ENCODE measurements around the gene SIGLECL1. TPM values are rescaled to one million over a fixed set of nuclear protein-coding genes. Genes with fewer than 3 reads are reported as not detected.

SIGLECL1 gene
- total and polyA plus RNA-seq, 8 donors, result not detected

DNA sequence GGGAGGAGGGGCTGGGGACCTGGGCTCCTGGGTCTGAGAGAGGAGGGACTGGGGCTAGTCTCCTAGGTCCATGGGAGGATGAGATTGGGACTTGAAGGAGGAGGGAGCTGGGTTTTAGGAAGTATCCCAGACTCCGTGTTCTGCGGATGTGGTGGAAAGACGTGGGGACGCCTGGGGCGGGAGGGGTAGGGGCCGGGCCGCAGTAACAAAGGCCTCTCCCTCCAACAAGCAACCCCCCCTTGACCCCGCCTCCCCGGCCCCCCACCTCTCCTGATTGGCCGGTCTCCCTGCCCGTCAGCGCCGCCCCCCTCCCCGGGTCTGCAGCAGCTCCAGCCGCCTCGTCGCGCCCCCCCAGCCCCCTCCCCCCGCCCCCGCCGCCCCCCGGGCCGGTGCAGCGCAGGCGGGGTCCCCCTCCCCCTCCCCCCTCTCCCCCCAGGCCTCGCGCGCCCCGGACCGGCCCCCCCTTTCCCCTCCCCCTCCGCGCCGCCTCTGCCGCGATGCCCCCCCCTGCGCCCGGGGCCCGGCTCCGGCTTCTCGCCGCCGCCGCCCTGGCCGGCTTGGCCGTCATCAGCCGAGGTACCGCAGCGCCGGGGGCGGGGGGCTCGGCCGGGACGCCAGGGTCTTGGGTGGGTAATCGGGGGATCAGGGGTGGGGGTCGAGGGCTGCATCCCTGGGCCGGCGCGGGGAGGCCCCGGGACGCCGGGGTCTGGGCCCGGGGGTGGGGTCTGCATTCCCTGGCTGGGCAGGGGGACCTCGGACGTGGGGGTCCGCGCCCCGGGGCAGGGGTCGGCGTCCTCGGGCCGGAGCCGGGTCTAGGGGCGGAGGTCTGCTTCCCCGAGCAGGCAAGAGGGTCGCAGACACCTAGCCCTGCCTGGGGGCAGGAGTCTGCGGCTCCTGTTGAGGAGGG lies 60.7 kb downstream of the SIGLECL1 start, which contains the start of gene IGLON5:
Gene IGLON5, plus strand, starts transcription at position 294 of the 907 bp plus-strand sequence. Its CDS starts 204 bp downstream, at position 498.
- H3K27ac ChIP-seq, result no peak within 1 kb of the TSS
- peaks cover 0 to 19% of the 10 kb centered on the region in 2 donors for H3K9me3 ChIP-seq
- ATAC-seq, result no peak
- H3K4me3 ChIP-seq, result no peak within 1 kb of the TSS
- H3K27me3 ChIP-seq, result peaks cover 4 to 70% of the 10 kb centered on the region in 2 donors
- peak in 1 of 4 donors; percentile 59 for DNase-seq
- TF ChIP-seq, protein P1, sequence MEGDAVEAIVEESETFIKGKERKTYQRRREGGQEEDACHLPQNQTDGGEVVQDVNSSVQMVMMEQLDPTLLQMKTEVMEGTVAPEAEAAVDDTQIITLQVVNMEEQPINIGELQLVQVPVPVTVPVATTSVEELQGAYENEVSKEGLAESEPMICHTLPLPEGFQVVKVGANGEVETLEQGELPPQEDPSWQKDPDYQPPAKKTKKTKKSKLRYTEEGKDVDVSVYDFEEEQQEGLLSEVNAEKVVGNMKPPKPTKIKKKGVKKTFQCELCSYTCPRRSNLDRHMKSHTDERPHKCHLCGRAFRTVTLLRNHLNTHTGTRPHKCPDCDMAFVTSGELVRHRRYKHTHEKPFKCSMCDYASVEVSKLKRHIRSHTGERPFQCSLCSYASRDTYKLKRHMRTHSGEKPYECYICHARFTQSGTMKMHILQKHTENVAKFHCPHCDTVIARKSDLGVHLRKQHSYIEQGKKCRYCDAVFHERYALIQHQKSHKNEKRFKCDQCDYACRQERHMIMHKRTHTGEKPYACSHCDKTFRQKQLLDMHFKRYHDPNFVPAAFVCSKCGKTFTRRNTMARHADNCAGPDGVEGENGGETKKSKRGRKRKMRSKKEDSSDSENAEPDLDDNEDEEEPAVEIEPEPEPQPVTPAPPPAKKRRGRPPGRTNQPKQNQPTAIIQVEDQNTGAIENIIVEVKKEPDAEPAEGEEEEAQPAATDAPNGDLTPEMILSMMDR (IDR thresholded peaks at IDR 0.05), result no peak
- peaks cover 0 to 3% of the 10 kb centered on the region in 2 donors for H3K4me1 ChIP-seq
- intact Hi-C loops (cut with DNase I), result no loop called here
- H3K36me3 ChIP-seq, result no peaks in the 10 kb centered on the region

DNA sequence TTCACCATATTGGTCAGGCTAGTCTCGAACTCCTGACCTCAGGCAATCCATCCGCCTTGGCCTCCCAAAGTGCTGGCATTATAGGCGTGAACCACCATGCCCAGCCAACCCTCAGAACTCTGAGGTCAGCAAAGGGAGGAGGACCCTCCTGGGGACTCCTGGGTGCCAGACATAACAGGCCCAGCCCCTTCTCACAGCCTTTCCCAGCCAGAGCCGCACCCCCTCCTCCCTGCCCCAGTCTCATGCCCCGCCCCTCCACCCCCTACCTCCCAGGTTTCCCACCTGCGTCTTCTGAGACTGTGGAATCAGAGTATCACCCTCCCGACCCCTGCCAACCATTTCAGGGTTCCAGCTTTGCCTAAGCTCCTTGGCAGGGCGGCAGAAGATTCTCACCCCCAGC lies 65.8 kb downstream of the SIGLECL1 start:
- ATAC-seq (no peak), DNase-seq (no peak)
- no peak overlapping the region for H3K27ac ChIP-seq
- peaks cover 0 to 3% of the 10 kb centered on the region in 2 donors for H3K4me1 ChIP-seq
- no peaks in the 10 kb centered on the region for H3K9me3 ChIP-seq
- intact Hi-C loops (cut with DNase I), result no loop called here
- no peaks in the 10 kb centered on the region for H3K36me3 ChIP-seq
- TF ChIP-seq, protein P1 (IDR thresholded peaks at IDR 0.05), result no peak
- peaks cover 4 to 62% of the 10 kb centered on the region in 2 donors for H3K27me3 ChIP-seq
- H3K4me3 ChIP-seq, result no peak overlapping the region

DNA sequence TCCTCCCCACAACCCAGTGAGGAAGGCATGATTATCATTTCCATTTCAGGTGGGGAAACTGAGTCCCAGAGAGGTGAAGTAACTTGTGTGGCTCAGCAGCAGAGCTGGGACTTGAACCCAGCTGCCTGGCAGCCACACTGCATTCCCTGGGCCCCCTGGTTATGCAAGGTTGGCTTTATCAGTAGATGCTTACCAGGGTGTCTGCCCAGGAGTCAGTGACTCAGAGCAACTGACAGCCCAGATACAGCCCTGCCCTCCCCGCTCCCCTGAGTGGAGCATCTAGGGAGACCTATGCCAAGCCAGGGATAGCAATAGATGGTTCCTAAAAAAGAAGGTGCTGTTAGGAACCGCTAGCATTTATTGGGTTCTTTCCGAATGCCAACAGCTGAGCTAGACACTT lies 66.5 kb downstream of the SIGLECL1 start:
- H3K27ac ChIP-seq, result no peak overlapping the region
- H3K4me3 ChIP-seq, result no peak overlapping the region
- H3K9me3 ChIP-seq, result no peaks in the 10 kb centered on the region
- TF ChIP-seq, protein P1 (IDR thresholded peaks at IDR 0.05), result no peak
- intact Hi-C loops (cut with DNase I), result no loop called here
- H3K27me3 ChIP-seq, result peaks cover 0 to 56% of the 10 kb centered on the region in 2 donors
- H3K4me1 ChIP-seq, result peaks cover 0 to 3% of the 10 kb centered on the region in 2 donors
- DNase-seq (no peak), ATAC-seq (no peak)
- H3K36me3 ChIP-seq, result no peaks in the 10 kb centered on the region

DNA sequence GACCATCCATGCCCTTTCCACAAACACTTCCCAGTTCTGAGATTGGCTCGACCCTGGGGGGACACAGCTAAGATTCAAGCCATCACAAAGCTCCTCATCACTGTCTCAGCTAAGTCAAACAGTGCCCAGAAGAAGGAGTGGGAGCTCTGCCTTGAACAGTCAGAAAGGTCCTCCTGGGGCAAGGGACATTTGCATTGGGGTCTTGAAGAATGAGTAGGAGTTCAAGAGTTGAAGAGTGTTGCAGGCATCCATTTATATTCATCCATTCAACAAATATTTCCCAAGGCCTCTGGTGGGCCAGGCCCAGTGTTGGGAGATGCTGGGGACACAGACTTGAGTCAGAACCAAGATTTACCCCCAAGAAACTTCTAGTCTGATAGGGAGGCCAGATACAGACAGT lies 67.1 kb downstream of the SIGLECL1 start:
- ATAC-seq, result no peak
- H3K36me3 ChIP-seq, result no peaks in the 10 kb centered on the region
- no peak overlapping the region for H3K27ac ChIP-seq
- H3K4me3 ChIP-seq, result no peak overlapping the region
- H3K4me1 ChIP-seq, result peaks cover 0 to 3% of the 10 kb centered on the region in 2 donors
- DNase-seq, result no peak
- H3K27me3 ChIP-seq, result peaks cover 0 to 54% of the 10 kb centered on the region in 2 donors
- intact Hi-C loops (cut with DNase I), result no loop called here
- no peaks in the 10 kb centered on the region for H3K9me3 ChIP-seq
- TF ChIP-seq, protein P1 (IDR thresholded peaks at IDR 0.05), result no peak

Small RNAs within 50 kb of the gene (microRNA-seq; reads per million reads assigned to microRNA genes)
- gene MIR8074, result 0 reads per million in 2 donors

Other genes with a start within 250 kb of the SIGLECL1 start
- not detected for gene KLK8, start 249.5 kb upstream of the SIGLECL1 start, total RNA-seq
- under 1 TPM in 1 of 6 donors, not detected in 5; 0.24 TPM for gene KLK8, start 249.5 kb upstream of the SIGLECL1 start, polyA plus RNA-seq (ENCODE audit: insufficient read length in 6 of 6)
- gene KLK10, start 231.4 kb upstream of the SIGLECL1 start, total RNA-seq, result 1 to 10 TPM; 1.3 to 3.4 TPM
- gene KLK10, start 231.4 kb upstream of the SIGLECL1 start, polyA plus RNA-seq (ENCODE audit: insufficient read length in 6 of 6), result 1 to 10 TPM in 2 of 6 donors, under 1 TPM in 4; 0.35 to 2.1 (median 0.68) TPM
- 1 to 10 TPM; 3.6 to 7.2 TPM for gene KLK11, start 224.5 kb upstream of the SIGLECL1 start, total RNA-seq
- gene KLK11, start 224.5 kb upstream of the SIGLECL1 start, polyA plus RNA-seq (ENCODE audit: insufficient read length in 6 of 6), result 1 to 10 TPM; 1.6 to 5.3 (median 3.2) TPM
- gene KLK12, start 216.1 kb upstream of the SIGLECL1 start, total RNA-seq, result under 1 TPM in 1 of 2 donors, not detected in 1; 0.39 TPM
- 1 to 10 TPM in 2 of 6 donors, under 1 TPM in 4; 0.31 to 1.3 (median 0.65) TPM for gene KLK12, start 216.1 kb upstream of the SIGLECL1 start, polyA plus RNA-seq (ENCODE audit: insufficient read length in 6 of 6)
- 1 to 10 TPM in 1 of 2 donors, under 1 TPM in 1; 0.38 to 1.8 TPM for gene KLK13, start 186.0 kb upstream of the SIGLECL1 start, total RNA-seq
- under 1 TPM; 0.16 to 0.56 (median 0.22) TPM for gene KLK13, start 186.0 kb upstream of the SIGLECL1 start, polyA plus RNA-seq (ENCODE audit: insufficient read length in 6 of 6)
- under 1 TPM; 0.26 to 0.37 TPM for gene KLK14, start 168.2 kb upstream of the SIGLECL1 start, total RNA-seq
- gene KLK14, start 168.2 kb upstream of the SIGLECL1 start, polyA plus RNA-seq (ENCODE audit: insufficient read length in 6 of 6), result under 1 TPM in 4 of 6 donors, not detected in 2; 0.17 to 0.45 (median 0.23) TPM
- 1 to 10 TPM; 7.4 to 9.9 TPM for gene CTU1, start 142.7 kb upstream of the SIGLECL1 start, total RNA-seq
- gene CTU1, start 142.7 kb upstream of the SIGLECL1 start, polyA plus RNA-seq (ENCODE audit: insufficient read length in 6 of 6), result 1 to 10 TPM; 1.6 to 3.7 (median 2.3) TPM
- 10 to 100 TPM in 1 of 2 donors, 1 to 10 TPM in 1; 8.0 to 46.5 TPM for gene SIGLEC9, start 126.2 kb upstream of the SIGLECL1 start, total RNA-seq
- 1 to 10 TPM in 3 of 6 donors, under 1 TPM in 3; 0.63 to 1.7 (median 1.1) TPM for gene SIGLEC9, start 126.2 kb upstream of the SIGLECL1 start, polyA plus RNA-seq (ENCODE audit: insufficient read length in 6 of 6)
- gene SIGLEC7, start 108.8 kb upstream of the SIGLECL1 start, total RNA-seq, result 10 to 100 TPM in 1 of 2 donors, 1 to 10 TPM in 1; 7.3 to 10.4 TPM
- gene SIGLEC7, start 108.8 kb upstream of the SIGLECL1 start, polyA plus RNA-seq (ENCODE audit: insufficient read length in 6 of 6), result under 1 TPM; 0.63 to 0.91 (median 0.76) TPM
- 10 to 100 TPM; 15.7 to 26.4 TPM for gene CD33, start 26.0 kb upstream of the SIGLECL1 start, total RNA-seq
- gene CD33, start 26.0 kb upstream of the SIGLECL1 start, polyA plus RNA-seq (ENCODE audit: insufficient read length in 6 of 6), result 1 to 10 TPM; 3.3 to 4.5 (median 4.1) TPM
- not detected for gene IGLON5, start 60.6 kb downstream of the SIGLECL1 start, total RNA-seq
- gene IGLON5, start 60.6 kb downstream of the SIGLECL1 start, polyA plus RNA-seq (ENCODE audit: insufficient read length in 6 of 6), result 1 to 10 TPM; 1.0 to 4.1 (median 2.3) TPM
- 1 to 10 TPM; 3.5 to 4.1 TPM for gene VSIG10L, start 91.1 kb downstream of the SIGLECL1 start, total RNA-seq
- gene VSIG10L, start 91.1 kb downstream of the SIGLECL1 start, polyA plus RNA-seq (ENCODE audit: insufficient read length in 6 of 6), result 1 to 10 TPM; 3.5 to 5.2 (median 3.7) TPM
- 10 to 100 TPM; 72.4 to 89.6 TPM for gene ETFB, start 115.3 kb downstream of the SIGLECL1 start, total RNA-seq
- 10 to 100 TPM; 41.5 to 51.1 (median 45.9) TPM for gene ETFB, start 115.3 kb downstream of the SIGLECL1 start, polyA plus RNA-seq (ENCODE audit: insufficient read length in 6 of 6)
- 1 to 10 TPM; 1.4 to 1.6 TPM for gene CLDND2, start 117.9 kb downstream of the SIGLECL1 start, total RNA-seq
- gene CLDND2, start 117.9 kb downstream of the SIGLECL1 start, polyA plus RNA-seq (ENCODE audit: insufficient read length in 6 of 6), result 1 to 10 TPM in 5 of 6 donors, under 1 TPM in 1; 0.92 to 1.9 (median 1.4) TPM
- 10 to 100 TPM; 15.2 to 50.1 TPM for gene NKG7, start 121.6 kb downstream of the SIGLECL1 start, total RNA-seq
- gene NKG7, start 121.6 kb downstream of the SIGLECL1 start, polyA plus RNA-seq (ENCODE audit: insufficient read length in 6 of 6), result 1 to 10 TPM; 2.8 to 7.6 (median 5.2) TPM
- not detected for gene LIM2, start 136.9 kb downstream of the SIGLECL1 start, total RNA-seq
- not detected for gene LIM2, start 136.9 kb downstream of the SIGLECL1 start, polyA plus RNA-seq (ENCODE audit: insufficient read length in 6 of 6)
- gene C19orf84, start 139.5 kb downstream of the SIGLECL1 start, total RNA-seq, result under 1 TPM in 1 of 2 donors, not detected in 1; 0.29 TPM
- under 1 TPM in 3 of 6 donors, not detected in 3; 0.25 to 0.34 (median 0.29) TPM for gene C19orf84, start 139.5 kb downstream of the SIGLECL1 start, polyA plus RNA-seq (ENCODE audit: insufficient read length in 6 of 6)
- 100 to 1,000 TPM in 1 of 2 donors, 1 to 10 TPM in 1; 5.2 to 119 TPM for gene SIGLEC10, start 166.6 kb downstream of the SIGLECL1 start, total RNA-seq
- gene SIGLEC10, start 166.6 kb downstream of the SIGLECL1 start, polyA plus RNA-seq (ENCODE audit: insufficient read length in 6 of 6), result 1 to 10 TPM; 1.3 to 2.1 (median 1.5) TPM
- gene SIGLEC8, start 207.4 kb downstream of the SIGLECL1 start, total RNA-seq, result under 1 TPM; 0.87 to 0.99 TPM
- gene SIGLEC8, start 207.4 kb downstream of the SIGLECL1 start, polyA plus RNA-seq (ENCODE audit: insufficient read length in 6 of 6), result under 1 TPM in 2 of 6 donors, not detected in 4; 0.04 to 0.06 TPM
- gene CEACAM18, start 227.5 kb downstream of the SIGLECL1 start, total RNA-seq, result not detected
- gene CEACAM18, start 227.5 kb downstream of the SIGLECL1 start, polyA plus RNA-seq (ENCODE audit: insufficient read length in 6 of 6), result not detected